Osteocyte (in vitro differentiated cells): ENCODE measurements around the gene FAM174C. TPM values are rescaled to one million over a fixed set of nuclear protein-coding genes. Genes with fewer than 3 reads are reported as not detected.

Experiments
- DNase-seq: peaks from one replicate; pipeline ENCODE4 v3.0.0; 2021; ENCODE audit warnings: mixed read lengths; ENCODE audit not compliant: unreplicated experiment; ENCODE audit errors: extremely low spot score
- H3K27ac Mint-ChIP-seq: one replicate; pipeline ENCODE4 v1.8.0; 2021; ENCODE audit warnings: mild to moderate bottlenecking, mixed read lengths; ENCODE audit not compliant: unreplicated experiment
- H3K27me3 Mint-ChIP-seq: one replicate; pipeline ENCODE4 v1.8.0; 2021; ENCODE audit warnings: mixed read lengths; ENCODE audit not compliant: unreplicated experiment
- H3K36me3 Mint-ChIP-seq: one replicate; pipeline ENCODE4 v1.8.0; 2021; ENCODE audit warnings: mixed read lengths; ENCODE audit not compliant: unreplicated experiment
- H3K4me1 Mint-ChIP-seq: one replicate; pipeline ENCODE4 v1.8.0; 2021; ENCODE audit warnings: mixed read lengths; ENCODE audit not compliant: unreplicated experiment
- H3K4me3 Mint-ChIP-seq: one replicate; pipeline ENCODE4 v1.8.0; 2021; ENCODE audit warnings: mild to moderate bottlenecking, moderate library complexity, mixed read lengths; ENCODE audit not compliant: unreplicated experiment
- H3K9me3 Mint-ChIP-seq: one replicate; pipeline ENCODE4 v1.8.0; 2021; ENCODE audit warnings: mixed read lengths; ENCODE audit not compliant: unreplicated experiment
- total RNA-seq: library from RNA; stranded (reverse); gene quantifications from 2 replicates; pipeline ENCODE4 v1.2.1, GENCODE V29; 2021
- TF ChIP-seq, protein P1 (sequence below): fragments of 200-600 bp; sonication (generic); IDR thresholded peaks from 2 replicates; pipeline ENCODE4 v1.5.0; 2021; ENCODE audit warnings: antibody characterized with exemption, mild to moderate bottlenecking, moderate library complexity

The FAM174C gene
- total RNA-seq, 1 donor from 2014 or later: 35.3 TPM

GRCh38 chr19:1287354-1288225, 12.3 kb downstream of the FAM174C start:
- H3K27me3 Mint-ChIP-seq: peaks cover 11% of the 10 kb centered on the region
- no peak overlapping the region for H3K27ac Mint-ChIP-seq
- TF ChIP-seq, protein P1, sequence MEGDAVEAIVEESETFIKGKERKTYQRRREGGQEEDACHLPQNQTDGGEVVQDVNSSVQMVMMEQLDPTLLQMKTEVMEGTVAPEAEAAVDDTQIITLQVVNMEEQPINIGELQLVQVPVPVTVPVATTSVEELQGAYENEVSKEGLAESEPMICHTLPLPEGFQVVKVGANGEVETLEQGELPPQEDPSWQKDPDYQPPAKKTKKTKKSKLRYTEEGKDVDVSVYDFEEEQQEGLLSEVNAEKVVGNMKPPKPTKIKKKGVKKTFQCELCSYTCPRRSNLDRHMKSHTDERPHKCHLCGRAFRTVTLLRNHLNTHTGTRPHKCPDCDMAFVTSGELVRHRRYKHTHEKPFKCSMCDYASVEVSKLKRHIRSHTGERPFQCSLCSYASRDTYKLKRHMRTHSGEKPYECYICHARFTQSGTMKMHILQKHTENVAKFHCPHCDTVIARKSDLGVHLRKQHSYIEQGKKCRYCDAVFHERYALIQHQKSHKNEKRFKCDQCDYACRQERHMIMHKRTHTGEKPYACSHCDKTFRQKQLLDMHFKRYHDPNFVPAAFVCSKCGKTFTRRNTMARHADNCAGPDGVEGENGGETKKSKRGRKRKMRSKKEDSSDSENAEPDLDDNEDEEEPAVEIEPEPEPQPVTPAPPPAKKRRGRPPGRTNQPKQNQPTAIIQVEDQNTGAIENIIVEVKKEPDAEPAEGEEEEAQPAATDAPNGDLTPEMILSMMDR: no peak
- no peaks in the 10 kb centered on the region for H3K9me3 Mint-ChIP-seq
- H3K36me3 Mint-ChIP-seq: no peaks in the 10 kb centered on the region
- peak overlapping the region; percentile 40 for H3K4me3 Mint-ChIP-seq
- H3K4me1 Mint-ChIP-seq: peaks cover 10% of the 10 kb centered on the region
- DNase-seq: no peak

DNA sequence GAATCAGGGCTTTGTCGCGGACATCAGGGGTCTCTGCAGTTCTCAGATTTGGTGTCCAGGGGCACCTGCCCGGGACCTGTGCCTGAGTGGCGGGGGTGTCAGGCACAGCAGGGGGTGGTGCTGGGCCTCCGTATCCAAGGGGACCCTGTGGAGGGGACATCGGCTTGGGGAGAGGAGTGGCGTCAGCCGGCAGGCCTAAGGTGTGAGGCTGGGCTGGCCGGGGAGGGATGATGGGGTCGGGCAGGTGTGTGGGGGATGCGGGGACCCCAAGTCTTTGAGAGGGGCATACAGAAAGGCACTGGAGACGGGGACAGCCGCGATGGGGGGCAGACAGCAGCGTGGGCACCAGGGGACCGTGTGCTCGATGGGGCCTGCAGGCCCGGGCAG, 12.9 kb downstream of the FAM174C start:
- H3K4me3 Mint-ChIP-seq: no peak overlapping the region
- H3K27ac Mint-ChIP-seq: no peak overlapping the region
- TF ChIP-seq, protein P1: no peak
- peaks cover 11% of the 10 kb centered on the region for H3K27me3 Mint-ChIP-seq
- no peaks in the 10 kb centered on the region for H3K9me3 Mint-ChIP-seq
- peaks cover 10% of the 10 kb centered on the region for H3K4me1 Mint-ChIP-seq
- H3K36me3 Mint-ChIP-seq: no peaks in the 10 kb centered on the region
- DNase-seq: no peak

DNA sequence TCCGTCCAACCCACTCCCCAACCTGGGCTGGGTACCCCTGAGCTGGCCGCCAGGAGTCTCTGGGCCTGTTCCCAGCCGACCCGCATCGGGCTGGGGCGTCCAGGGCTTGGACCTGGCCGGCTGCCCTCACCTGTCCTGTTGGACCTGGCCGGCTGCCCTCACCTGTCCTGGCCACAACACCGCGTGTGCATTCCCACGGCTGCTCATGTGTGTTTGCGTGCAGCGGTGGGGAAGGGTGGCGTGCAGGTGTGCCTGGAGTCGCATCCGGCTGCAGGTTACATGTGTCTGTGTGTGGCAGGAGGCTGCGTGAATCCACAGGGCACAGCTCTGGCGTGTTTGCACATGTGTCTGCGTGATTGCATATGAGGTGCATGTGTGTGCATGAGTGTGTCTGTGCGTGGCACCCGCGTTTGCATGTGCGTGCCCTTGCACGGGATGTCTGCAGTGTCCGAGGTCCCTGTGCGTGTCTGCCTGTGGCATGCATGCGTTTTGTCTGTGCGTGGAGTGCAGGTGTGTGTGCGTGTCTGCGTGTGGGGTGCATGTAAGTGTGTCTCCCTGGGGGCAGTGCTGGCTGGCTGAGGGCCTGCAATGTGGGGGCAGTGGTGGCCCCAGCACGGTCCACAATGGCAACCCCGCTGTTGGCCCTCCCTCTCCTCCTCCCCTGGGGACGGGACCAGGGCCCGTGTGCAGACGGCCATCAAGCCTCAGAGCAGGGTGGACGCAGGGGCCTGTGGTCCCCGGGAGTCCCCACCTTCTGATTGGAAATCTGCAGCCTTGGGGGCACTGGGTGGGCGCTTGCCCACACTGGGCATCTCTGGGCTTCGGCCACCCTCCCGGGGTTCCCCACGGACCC, 13.7 kb downstream of the FAM174C start:
- H3K4me3 Mint-ChIP-seq: no peak overlapping the region
- no peaks in the 10 kb centered on the region for H3K36me3 Mint-ChIP-seq
- peaks cover 10% of the 10 kb centered on the region for H3K4me1 Mint-ChIP-seq
- no peak overlapping the region for H3K27ac Mint-ChIP-seq
- peaks cover 10% of the 10 kb centered on the region for H3K27me3 Mint-ChIP-seq
- DNase-seq: no peak
- TF ChIP-seq, protein P1: no peak
- no peaks in the 10 kb centered on the region for H3K9me3 Mint-ChIP-seq

- Mint-ChIP-seq H3K4me1 (peaks cover 8% of the 10 kb centered on the region), H3K36me3 (no peaks in the 10 kb centered on the region), H3K4me3 (no peak overlapping the region), H3K27ac (no peak overlapping the region), H3K9me3 (no peaks in the 10 kb centered on the region), H3K27me3 (peaks cover 5% of the 10 kb centered on the region)
- DNase-seq: no peak
- TF ChIP-seq, protein P1: no peak
Measured at GRCh38 chr19:1289686-1290025, 14.3 kb downstream of the FAM174C start.

GRCh38 chr19:1290196-1290702, 14.9 kb downstream of the FAM174C start:
- DNase-seq: no peak
- Mint-ChIP-seq H3K27me3 (peaks cover 2% of the 10 kb centered on the region), H3K27ac (no peak overlapping the region), H3K36me3 (no peaks in the 10 kb centered on the region), H3K4me1 (peaks cover 4% of the 10 kb centered on the region), H3K9me3 (no peaks in the 10 kb centered on the region), H3K4me3 (no peak overlapping the region)
- TF ChIP-seq, protein P1: no peak
